IPS DF 6.9 (cell line): ENCODE measurements around the gene IL22RA2.

Experiments
- DNase-seq: peaks from one replicate; pipeline ENCODE4 v3.0.0-alpha.2; 2013; ENCODE audit warnings: low read depth, low spot score
- H3K27ac ChIP-seq: one replicate; pipeline ENCODE4 v1.5.1; 2013; ENCODE audit warnings: low read length, control low read depth
- H3K27me3 ChIP-seq: 2 replicates; pipeline ENCODE4 v1.6.1; 2013; ENCODE audit warnings: mild to moderate bottlenecking, low read length; ENCODE audit not compliant: control insufficient read depth, insufficient read depth
- H3K36me3 ChIP-seq: 2 replicates; pipeline ENCODE4 v1.6.1; 2013; ENCODE audit warnings: low read length; ENCODE audit not compliant: control insufficient read depth, insufficient read depth
- H3K4me1 ChIP-seq: 2 replicates; pipeline ENCODE4 v1.6.1; 2013; ENCODE audit warnings: low read length; ENCODE audit not compliant: control insufficient read depth, insufficient read depth
- H3K4me3 ChIP-seq: 2 replicates; pipeline ENCODE4 v1.5.1; 2013; ENCODE audit warnings: mild to moderate bottlenecking, low read length
- H3K9me3 ChIP-seq: 2 replicates; pipeline ENCODE4 v1.6.1; 2013; ENCODE audit warnings: low read length, inconsistent platforms; ENCODE audit not compliant: control insufficient read depth, insufficient read depth
- WGBS: extraction: QIAGEN DNeasy Blood & Tissue Kit; methylation state at CpG from one replicate; pipeline ENCODE4 v1.1.7; 2013; ENCODE audit warnings: mixed read lengths, missing lambda C conversion rate; ENCODE audit not compliant: insufficient read length, insufficient coverage; 5-methylcytosine and 5-hydroxymethylcytosine counted together

IL22RA2 gene

GRCh38 chr6:137126875-137127485, 46.5 kb downstream of the IL22RA2 start:
- WGBS = no CpG with 5 or more reads among the region's 2 CpGs

GRCh38 chr6:137123078-137123477, 50.4 kb downstream of the IL22RA2 start:
- no CpG with 5 or more reads among the region's 2 CpGs for WGBS
- Histone ChIP-seq H3K27ac (no peak overlapping the region), H3K4me1 (no peaks in the 10 kb centered on the region), H3K4me3 (no peak overlapping the region), H3K36me3 (no peaks in the 10 kb centered on the region), H3K9me3 (peaks cover 5% of the 10 kb centered on the region), H3K27me3 (no peaks in the 10 kb centered on the region)
- no peak for DNase-seq

More at GRCh38 chr6:137126875-137127485, 46.5 kb downstream of the IL22RA2 start:
- DNase-seq = no peak
- Histone ChIP-seq H3K9me3 (peaks cover 2% of the 10 kb centered on the region; the same call in 1 of the 2 replicates), H3K4me1 (no peaks in the 10 kb centered on the region), H3K4me3 (no peak overlapping the region), H3K36me3 (no peaks in the 10 kb centered on the region), H3K27ac (no peak overlapping the region), H3K27me3 (no peaks in the 10 kb centered on the region)

GRCh38 chr6:137122612-137123011, 50.8 kb downstream of the IL22RA2 start:
- no peak overlapping the region for H3K4me3 ChIP-seq
- no CpG with 5 or more reads among the region's 4 CpGs for WGBS
- no peaks in the 10 kb centered on the region for H3K36me3 ChIP-seq
- H3K4me1 ChIP-seq = no peaks in the 10 kb centered on the region
- no peak for DNase-seq
- no peak overlapping the region for H3K27ac ChIP-seq
- H3K27me3 ChIP-seq = no peaks in the 10 kb centered on the region
- peaks cover 5% of the 10 kb centered on the region for H3K9me3 ChIP-seq

- no peak overlapping the region for H3K27ac ChIP-seq
- no peak overlapping the region for H3K4me3 ChIP-seq
- no peaks in the 10 kb centered on the region for H3K4me1 ChIP-seq
- H3K9me3 ChIP-seq = peaks cover 4% of the 10 kb centered on the region
- WGBS = no CpG with 5 or more reads among the region's 2 CpGs
- no peaks in the 10 kb centered on the region for H3K36me3 ChIP-seq
- no peaks in the 10 kb centered on the region for H3K27me3 ChIP-seq
- DNase-seq = no peak
These were observed 51.9 kb downstream of the IL22RA2 start for GRCh38 chr6:137121401-137121997.

GRCh38 chr6:137120748-137121147, 52.7 kb downstream of the IL22RA2 start:
- Histone ChIP-seq H3K27me3 (no peaks in the 10 kb centered on the region), H3K9me3 (peaks cover 4% of the 10 kb centered on the region), H3K4me3 (no peak overlapping the region), H3K36me3 (no peaks in the 10 kb centered on the region), H3K27ac (no peak overlapping the region), H3K4me1 (no peaks in the 10 kb centered on the region)
- no peak for DNase-seq

- no peaks in the 10 kb centered on the region for H3K27me3 ChIP-seq
- no peak for DNase-seq
- peaks cover 4% of the 10 kb centered on the region for H3K9me3 ChIP-seq
- no CpG with 5 or more reads among the region's 4 CpGs for WGBS
- H3K4me3 ChIP-seq = no peak overlapping the region
- H3K27ac ChIP-seq = no peak overlapping the region
- no peaks in the 10 kb centered on the region for H3K4me1 ChIP-seq
- H3K36me3 ChIP-seq = no peaks in the 10 kb centered on the region
These were observed 54.0 kb downstream of the IL22RA2 start for GRCh38 chr6:137119196-137120104.

- no peaks in the 10 kb centered on the region for H3K4me1 ChIP-seq
- no peaks in the 10 kb centered on the region for H3K36me3 ChIP-seq
- no CpG with 5 or more reads among the region's 2 CpGs for WGBS
- no peak for DNase-seq
- peaks cover 4% of the 10 kb centered on the region for H3K9me3 ChIP-seq
- no peaks in the 10 kb centered on the region for H3K27me3 ChIP-seq
- H3K27ac ChIP-seq = no peak overlapping the region
- H3K4me3 ChIP-seq = no peak overlapping the region
These were observed 55.9 kb downstream of the IL22RA2 start for GRCh38 chr6:137117581-137117980.

- Histone ChIP-seq H3K9me3 (peaks cover 4% of the 10 kb centered on the region), H3K27me3 (no peaks in the 10 kb centered on the region), H3K4me3 (no peak overlapping the region), H3K4me1 (no peaks in the 10 kb centered on the region), H3K36me3 (no peaks in the 10 kb centered on the region), H3K27ac (no peak overlapping the region)
- DNase-seq = no peak
- WGBS = 100% methylated on average over 1 of the region's 5 CpGs
These were observed 56.6 kb downstream of the IL22RA2 start for GRCh38 chr6:137116807-137117206.

- Histone ChIP-seq H3K4me1 (no peaks in the 10 kb centered on the region), H3K27me3 (no peaks in the 10 kb centered on the region), H3K27ac (no peak overlapping the region), H3K4me3 (no peak overlapping the region), H3K9me3 (peaks cover 4% of the 10 kb centered on the region), H3K36me3 (no peaks in the 10 kb centered on the region)
- WGBS = no CpG with 5 or more reads among the region's 2 CpGs
- DNase-seq = no peak
These were observed 57.8 kb downstream of the IL22RA2 start for GRCh38 chr6:137115658-137116057.

GRCh38 chr6:137112067-137112355, 61.4 kb downstream of the IL22RA2 start:
- DNase-seq = no peak
- Histone ChIP-seq H3K27ac (no peak overlapping the region), H3K36me3 (no peaks in the 10 kb centered on the region), H3K9me3 (0 out of 2 replicates have a peak, but pooled peaks cover 1% of the 10 kb centered on the region), H3K27me3 (no peaks in the 10 kb centered on the region), H3K4me3 (no peak overlapping the region), H3K4me1 (no peaks in the 10 kb centered on the region)
- WGBS = no CpG with 5 or more reads among the region's 5 CpGs
